RWPE1 (cell line): ENCODE measurements around the gene ZNF134.

ENCODE experiments used
- CTCF ChIA-PET: fragments of 350-600 bp; sonication (Branson Sonifier 250); formaldehyde crosslinking; extraction: SDS; loops from one replicate; lab custom pipeline; 2021; lab: Yijun Ruan, JAX
- POLR2A ChIA-PET: fragments of 400-600 bp; formaldehyde crosslinking; extraction: SDS; loops from one replicate; lab custom pipeline; 2020; ENCODE audit warnings: antibody characterized with exemption; ENCODE audit not compliant: low non-redundant PET; lab: Yijun Ruan, JAX
- DNase-seq: peaks from one replicate; pipeline ENCODE4 v3.0.0; 2012; ENCODE audit warnings: low spot score
- H3K27ac ChIP-seq: fragments of 450-650 bp; 2 replicates; pipeline ENCODE4 v1.5.1; 2017
- CTCF ChIP-seq: fragments of 450-650 bp; conservative IDR thresholded peaks from 2 replicates; pipeline ENCODE4 v1.5.1; 2017; ENCODE audit warnings: low read depth, mild to moderate bottlenecking

Gene ZNF134

GRCh38 chr19:57633832-57634131, 19.7 kb downstream of the ZNF134 start:
- DNase-seq = no peak
- TF ChIP-seq CTCF = no peak
- POLR2A ChIA-PET = no interaction called here
- peak overlapping the region; percentile 71 for H3K27ac ChIP-seq
- CTCF ChIA-PET = interaction anchor here (0.7 kb wide), 2 partner anchors 143 to 522 kb away, joined by 3 to 4 read pairs; no protein-coding TSS in a partner anchor

- TF ChIP-seq CTCF = no peak
- ChIA-PET CTCF (no interaction called here), POLR2A (no interaction called here)
- no peak for DNase-seq
- no peak overlapping the region for H3K27ac ChIP-seq
These were observed 23.3 kb downstream of the ZNF134 start for GRCh38 chr19:57637379-57637778.

GRCh38 chr19:57641715-57642234, 27.7 kb downstream of the ZNF134 start:
- no peak for DNase-seq
- POLR2A ChIA-PET = interaction anchor here (0.7 kb wide), 1 partner anchor 240 kb away, joined by 3 read pairs; no protein-coding TSS in a partner anchor
- CTCF ChIA-PET = interaction anchor here (1.0 kb wide), 1 partner anchor 36 kb away, joined by 3 read pairs; no protein-coding TSS in a partner anchor
- no peak for TF ChIP-seq CTCF
- no peak overlapping the region for H3K27ac ChIP-seq

GRCh38 chr19:57642396-57643046, 28.5 kb downstream of the ZNF134 start:
- no peak overlapping the region for H3K27ac ChIP-seq
- POLR2A ChIA-PET = interaction anchor here (0.7 kb wide), 1 partner anchor 241 kb away, joined by 3 read pairs; no protein-coding TSS in a partner anchor
- peak; percentile 36 for DNase-seq
- CTCF ChIA-PET = interaction anchor here (0.6 to 1.0 kb wide), 2 partner anchors 23 to 35 kb away, joined by 3 to 4 read pairs; no protein-coding TSS in a partner anchor
- TF ChIP-seq CTCF = no peak

GRCh38 chr19:57643734-57644133, 29.7 kb downstream of the ZNF134 start:
- DNase-seq = no peak
- TF ChIP-seq CTCF = no peak
- H3K27ac ChIP-seq = no peak overlapping the region
- ChIA-PET POLR2A (no interaction called here), CTCF (no interaction called here)

GRCh38 chr19:57648331-57649003, 34.4 kb downstream of the ZNF134 start:
- DNase-seq = no peak
- POLR2A ChIA-PET = no interaction called here
- no peak overlapping the region for H3K27ac ChIP-seq
- CTCF ChIA-PET = interaction anchor here (0.6 kb wide), 1 partner anchor 1770 kb away, joined by 4 read pairs; no protein-coding TSS in a partner anchor
- no peak for TF ChIP-seq CTCF
